Measurements from ENCODE around the gene LYRM4. TPM values are rescaled to one million over a fixed set of nuclear protein-coding genes. Genes with fewer than 3 reads are reported as not detected.
A peak's percentile ranks its signal among the peaks of the same experiment; 100 is the strongest.

LYRM4 gene
- total RNA-seq, 1 experiment from 2014 or later = 44.3 TPM

- no peak for DNase-seq
Observed at GRCh38 chr6:5084360-5084780, 176.4 kb downstream of the LYRM4 start.

More at GRCh38 chr6:5084360-5084780, 176.4 kb downstream of the LYRM4 start:
- peak overlapping the region; percentile 68 to 86 for H3K4me3 Mint-ChIP-seq
- Histone ChIP-seq H3K27me3 (ENCODE audit: insufficient read depth, low read length) (peaks cover 29% of the 10 kb centered on the region; the same call in 1 of the 2 replicates), H4K91ac (ENCODE audit: insufficient read length, low read depth, low read length) (no peak overlapping the region), H3K9ac (ENCODE audit: extremely low read depth, insufficient read length, low read length) (no peak overlapping the region), H3K79me2 (ENCODE audit: insufficient read depth, low read length) (no peaks in the 10 kb centered on the region), H2BK120ac (ENCODE audit: low read depth, low read length, poor library complexity, severe bottlenecking) (no peak overlapping the region), H4K5ac (ENCODE audit: insufficient read length, low read depth, low read length) (no peak overlapping the region), H3K23me2 (ENCODE audit: insufficient read length, low read depth, low read length, poor library complexity, severe bottlenecking) (peaks cover 23% of the 10 kb centered on the region), H3K79me1 (ENCODE audit: insufficient read depth, low read depth, low read length, poor library complexity, severe bottlenecking) (no peaks in the 10 kb centered on the region), H3K9me3 (ENCODE audit: control insufficient read depth, low read depth, low read length) (no peaks in the 10 kb centered on the region), H3K14ac (ENCODE audit: insufficient read depth, low read length) (0 out of 2 replicates have a peak overlapping the region, but pooled peaks have one; percentile 24), H2BK12ac (ENCODE audit: insufficient read length, low read depth, low read length) (no peak overlapping the region), H2AFZ (ENCODE audit: low read length) (no peak overlapping the region), H3K4ac (ENCODE audit: low read depth, low read length) (no peak overlapping the region), H4K20me1 (ENCODE audit: control insufficient read depth, insufficient read depth, insufficient read length) (no peaks in the 10 kb centered on the region), H3K23ac (ENCODE audit: insufficient read length, low read depth, low read length) (no peak overlapping the region), H3T11ph (ENCODE audit: low read length) (no peak overlapping the region), H2AK5ac (ENCODE audit: insufficient read length, low read length) (no peak overlapping the region), H3K18ac (ENCODE audit: insufficient read length, low read depth, low read length) (no peak overlapping the region), H2BK15ac (ENCODE audit: low read depth, low read length) (no peak overlapping the region; the same call in 1 of the 2 replicates), H2BK5ac (ENCODE audit: insufficient read length, low read length) (no peak overlapping the region), H4K8ac (replicated peaks; ENCODE audit: insufficient read length, low read depth, low read length) (no peak overlapping the region), H3K4me2 (ENCODE audit: insufficient read depth, insufficient read length, low read length) (peak overlapping the region; percentile 62), H3K4me1 (ENCODE audit: insufficient read depth, low read length) (no peaks in the 10 kb centered on the region), H3K56ac (ENCODE audit: insufficient read length, low read depth, low read length) (no peak overlapping the region), H3K27ac (ENCODE audit: insufficient read length, low read depth, low read length) (no peak overlapping the region), H2BK20ac (ENCODE audit: low read depth, low read length, poor library complexity, severe bottlenecking) (no peak overlapping the region)
- H3K27ac Mint-ChIP-seq = no peak overlapping the region
- TF ChIP-seq CTCF (conservative IDR thresholded peaks at IDR 0.05) = no peak
- peaks cover 7 to 11% of the 10 kb centered on the region in 2 experiments for H3K9me3 Mint-ChIP-seq
- peaks cover 81% of the 10 kb centered on the region for H3K27me3 Mint-ChIP-seq (ENCODE audit: low read depth)
- H3K36me3 Mint-ChIP-seq (ENCODE audit: insufficient read depth in 1 of 3, low read depth in 3 of 3) = peaks cover 0 to 6% (median 0%) of the 10 kb centered on the region in 3 experiments; a peak in 3 of 7 replicates
- H3K4me1 Mint-ChIP-seq = peaks cover 11 to 12% of the 10 kb centered on the region in 2 experiments
- no CpG with 5 or more reads among the region's 57 CpGs for WGBS (ENCODE audit: extremely low coverage, insufficient read length, low lambda C conversion rate)

Data from H9 (cell line).